Brain microvascular endothelial cell (primary cell): Measurements from ENCODE around the gene RHO.

Experiments
- DNase-seq: peaks from one replicate; pipeline ENCODE4 v3.0.0-alpha.2; 2020
- H3K27ac ChIP-seq: fragments of 250-450 bp; sonication (Bioruptor Pico); 2 replicates; pipeline ENCODE4 v1.5.1; 2020; ENCODE audit warnings: mild to moderate bottlenecking, moderate library complexity
- H3K27me3 ChIP-seq: fragments of 250-450 bp; sonication (Bioruptor Pico); replicated peaks from 2 replicates; pipeline ENCODE4 v1.5.1; 2020; ENCODE audit warnings: mild to moderate bottlenecking
- H3K36me3 ChIP-seq: fragments of 250-450 bp; sonication (Bioruptor Pico); replicated peaks from 2 replicates; pipeline ENCODE4 v1.5.1; 2020; ENCODE audit warnings: mild to moderate bottlenecking
- H3K4me3 ChIP-seq: 2 replicates; pipeline ENCODE4 v1.5.1; 2011; ENCODE audit warnings: low read depth, mild to moderate bottlenecking, control low read depth, low read length, moderate library complexity
- in situ Hi-C: cut with HindIII; loops from 2 replicates; pipeline ENCODE4 v1.10.0; 2017; ENCODE audit warnings: low sequenced_read_pairs, low pct_ligation_motif_present
- TF ChIP-seq, protein P1 (sequence below): IDR thresholded peaks from 2 replicates; pipeline ENCODE4 v1.5.1; 2011; ENCODE audit warnings: low read depth, mild to moderate bottlenecking, moderate library complexity, low read length, control low read depth, inconsistent platforms; ENCODE audit errors: missing control alignments

Gene RHO

DNA sequence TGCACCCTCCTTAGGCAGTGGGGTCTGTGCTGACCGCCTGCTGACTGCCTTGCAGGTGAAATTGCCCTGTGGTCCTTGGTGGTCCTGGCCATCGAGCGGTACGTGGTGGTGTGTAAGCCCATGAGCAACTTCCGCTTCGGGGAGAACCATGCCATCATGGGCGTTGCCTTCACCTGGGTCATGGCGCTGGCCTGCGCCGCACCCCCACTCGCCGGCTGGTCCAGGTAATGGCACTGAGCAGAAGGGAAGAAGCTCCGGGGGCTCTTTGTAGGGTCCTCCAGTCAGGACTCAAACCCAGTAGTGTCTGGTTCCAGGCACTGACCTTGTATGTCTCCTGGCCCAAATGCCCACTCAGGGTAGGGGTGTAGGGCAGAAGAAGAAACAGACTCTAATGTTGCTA, 2.4 kb downstream of the RHO start:
- TF ChIP-seq, protein P1, sequence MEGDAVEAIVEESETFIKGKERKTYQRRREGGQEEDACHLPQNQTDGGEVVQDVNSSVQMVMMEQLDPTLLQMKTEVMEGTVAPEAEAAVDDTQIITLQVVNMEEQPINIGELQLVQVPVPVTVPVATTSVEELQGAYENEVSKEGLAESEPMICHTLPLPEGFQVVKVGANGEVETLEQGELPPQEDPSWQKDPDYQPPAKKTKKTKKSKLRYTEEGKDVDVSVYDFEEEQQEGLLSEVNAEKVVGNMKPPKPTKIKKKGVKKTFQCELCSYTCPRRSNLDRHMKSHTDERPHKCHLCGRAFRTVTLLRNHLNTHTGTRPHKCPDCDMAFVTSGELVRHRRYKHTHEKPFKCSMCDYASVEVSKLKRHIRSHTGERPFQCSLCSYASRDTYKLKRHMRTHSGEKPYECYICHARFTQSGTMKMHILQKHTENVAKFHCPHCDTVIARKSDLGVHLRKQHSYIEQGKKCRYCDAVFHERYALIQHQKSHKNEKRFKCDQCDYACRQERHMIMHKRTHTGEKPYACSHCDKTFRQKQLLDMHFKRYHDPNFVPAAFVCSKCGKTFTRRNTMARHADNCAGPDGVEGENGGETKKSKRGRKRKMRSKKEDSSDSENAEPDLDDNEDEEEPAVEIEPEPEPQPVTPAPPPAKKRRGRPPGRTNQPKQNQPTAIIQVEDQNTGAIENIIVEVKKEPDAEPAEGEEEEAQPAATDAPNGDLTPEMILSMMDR, result no peak
- in situ Hi-C loops, result no loop called here
- no peak for DNase-seq
- Histone ChIP-seq H3K36me3 (no peaks in the 10 kb centered on the region), H3K27me3 (no peaks in the 10 kb centered on the region), H3K27ac (no peak overlapping the region), H3K4me3 (no peak overlapping the region)

DNA sequence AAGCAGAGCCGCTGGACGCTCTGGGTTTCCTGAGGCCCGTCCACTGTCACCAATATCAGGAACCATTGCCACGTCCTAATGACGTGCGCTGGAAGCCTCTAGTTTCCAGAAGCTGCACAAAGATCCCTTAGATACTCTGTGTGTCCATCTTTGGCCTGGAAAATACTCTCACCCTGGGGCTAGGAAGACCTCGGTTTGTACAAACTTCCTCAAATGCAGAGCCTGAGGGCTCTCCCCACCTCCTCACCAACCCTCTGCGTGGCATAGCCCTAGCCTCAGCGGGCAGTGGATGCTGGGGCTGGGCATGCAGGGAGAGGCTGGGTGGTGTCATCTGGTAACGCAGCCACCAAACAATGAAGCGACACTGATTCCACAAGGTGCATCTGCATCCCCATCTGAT, 3.3 kb downstream of the RHO start:
- in situ Hi-C loops, result no loop called here
- no peaks in the 10 kb centered on the region for H3K27me3 ChIP-seq
- no peak overlapping the region for H3K27ac ChIP-seq
- H3K4me3 ChIP-seq, result no peak overlapping the region
- DNase-seq, result no peak
- no peaks in the 10 kb centered on the region for H3K36me3 ChIP-seq
- TF ChIP-seq, protein P1, result no peak

DNA sequence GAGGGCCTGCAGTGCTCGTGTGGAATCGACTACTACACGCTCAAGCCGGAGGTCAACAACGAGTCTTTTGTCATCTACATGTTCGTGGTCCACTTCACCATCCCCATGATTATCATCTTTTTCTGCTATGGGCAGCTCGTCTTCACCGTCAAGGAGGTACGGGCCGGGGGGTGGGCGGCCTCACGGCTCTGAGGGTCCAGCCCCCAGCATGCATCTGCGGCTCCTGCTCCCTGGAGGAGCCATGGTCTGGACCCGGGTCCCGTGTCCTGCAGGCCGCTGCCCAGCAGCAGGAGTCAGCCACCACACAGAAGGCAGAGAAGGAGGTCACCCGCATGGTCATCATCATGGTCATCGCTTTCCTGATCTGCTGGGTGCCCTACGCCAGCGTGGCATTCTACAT, 3.8 kb downstream of the RHO start:
- no peak overlapping the region for H3K4me3 ChIP-seq
- H3K27me3 ChIP-seq, result no peaks in the 10 kb centered on the region
- DNase-seq, result no peak
- no peaks in the 10 kb centered on the region for H3K36me3 ChIP-seq
- TF ChIP-seq, protein P1, result no peak
- no peak overlapping the region for H3K27ac ChIP-seq
- in situ Hi-C loops, result no loop called here

DNA sequence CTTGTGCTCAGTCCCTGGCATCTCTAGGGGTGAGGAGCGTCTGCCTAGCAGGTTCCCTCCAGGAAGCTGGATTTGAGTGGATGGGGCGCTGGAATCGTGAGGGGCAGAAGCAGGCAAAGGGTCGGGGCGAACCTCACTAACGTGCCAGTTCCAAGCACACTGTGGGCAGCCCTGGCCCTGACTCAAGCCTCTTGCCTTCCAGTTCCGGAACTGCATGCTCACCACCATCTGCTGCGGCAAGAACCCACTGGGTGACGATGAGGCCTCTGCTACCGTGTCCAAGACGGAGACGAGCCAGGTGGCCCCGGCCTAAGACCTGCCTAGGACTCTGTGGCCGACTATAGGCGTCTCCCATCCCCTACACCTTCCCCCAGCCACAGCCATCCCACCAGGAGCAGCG, 5.0 kb downstream of the RHO start:
- Histone ChIP-seq H3K27ac (no peak overlapping the region), H3K4me3 (no peak overlapping the region), H3K27me3 (no peaks in the 10 kb centered on the region), H3K36me3 (no peaks in the 10 kb centered on the region)
- TF ChIP-seq, protein P1, result no peak
- in situ Hi-C loops, result no loop called here
- no peak for DNase-seq

DNA sequence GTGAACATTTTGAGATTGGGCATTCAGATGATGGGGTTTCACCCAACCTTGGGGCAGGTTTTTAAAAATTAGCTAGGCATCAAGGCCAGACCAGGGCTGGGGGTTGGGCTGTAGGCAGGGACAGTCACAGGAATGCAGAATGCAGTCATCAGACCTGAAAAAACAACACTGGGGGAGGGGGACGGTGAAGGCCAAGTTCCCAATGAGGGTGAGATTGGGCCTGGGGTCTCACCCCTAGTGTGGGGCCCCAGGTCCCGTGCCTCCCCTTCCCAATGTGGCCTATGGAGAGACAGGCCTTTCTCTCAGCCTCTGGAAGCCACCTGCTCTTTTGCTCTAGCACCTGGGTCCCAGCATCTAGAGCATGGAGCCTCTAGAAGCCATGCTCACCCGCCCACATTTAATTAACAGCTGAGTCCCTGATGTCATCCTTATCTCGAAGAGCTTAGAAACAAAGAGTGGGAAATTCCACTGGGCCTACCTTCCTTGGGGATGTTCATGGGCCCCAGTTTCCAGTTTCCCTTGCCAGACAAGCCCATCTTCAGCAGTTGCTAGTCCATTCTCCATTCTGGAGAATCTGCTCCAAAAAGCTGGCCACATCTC, 6.1 kb downstream of the RHO start:
- Histone ChIP-seq H3K4me3 (no peak overlapping the region), H3K27me3 (no peaks in the 10 kb centered on the region), H3K27ac (no peak overlapping the region), H3K36me3 (no peaks in the 10 kb centered on the region)
- no peak for DNase-seq
- in situ Hi-C loops, result no loop called here
- TF ChIP-seq, protein P1, result no peak

DNA sequence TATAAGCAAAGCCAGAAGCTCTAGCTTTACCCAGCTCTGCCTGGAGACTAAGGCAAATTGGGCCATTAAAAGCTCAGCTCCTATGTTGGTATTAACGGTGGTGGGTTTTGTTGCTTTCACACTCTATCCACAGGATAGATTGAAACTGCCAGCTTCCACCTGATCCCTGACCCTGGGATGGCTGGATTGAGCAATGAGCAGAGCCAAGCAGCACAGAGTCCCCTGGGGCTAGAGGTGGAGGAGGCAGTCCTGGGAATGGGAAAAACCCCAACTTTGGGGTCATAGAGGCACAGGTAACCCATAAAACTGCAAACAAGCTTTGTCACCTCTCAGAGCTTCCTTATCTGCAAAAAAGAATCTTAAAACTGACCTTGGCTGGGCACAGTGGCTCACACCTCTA, 6.6 kb downstream of the RHO start:
- in situ Hi-C loops, result no loop called here
- TF ChIP-seq, protein P1, result no peak
- no peaks in the 10 kb centered on the region for H3K36me3 ChIP-seq
- no peak overlapping the region for H3K27ac ChIP-seq
- no peaks in the 10 kb centered on the region for H3K27me3 ChIP-seq
- H3K4me3 ChIP-seq, result no peak overlapping the region
- no peak for DNase-seq
